Measurements from ENCODE around the gene AMH. TPM values are rescaled to one million over a fixed set of nuclear protein-coding genes. Genes with fewer than 3 reads are reported as not detected.
A peak's percentile ranks its signal among the peaks of the same experiment; 100 is the strongest.

AMH gene
- total RNA-seq, 2 experiments from 2014 or later, result 14.8 to 49.7 TPM

GRCh38 chr19:2232286-2233151 lies 16.6 kb upstream of the AMH start:
- ChIA-PET CTCF (ENCODE audit: unreplicated experiment) (no interaction called here), POLR2A (no interaction called here)
- Histone ChIP-seq H3K4me2 (ENCODE audit: low read length) (peak overlapping the region; percentile 91), H3K4me3 (ENCODE audit: low read depth, low read length, poor library complexity, severe bottlenecking) (peak overlapping the region; percentile 17), H4K20me1 (ENCODE audit: insufficient read depth, low read length) (peaks cover 9% of the 10 kb centered on the region), H3K36me3 (ENCODE audit: insufficient read depth, low read length) (peaks cover 74% of the 10 kb centered on the region), H3K27ac (ENCODE audit: low read depth, low read length, poor library complexity, severe bottlenecking) (peak overlapping the region; percentile 47), H3K9me2 (ENCODE audit: insufficient read depth, low read length) (no peaks in the 10 kb centered on the region), H2AFZ (ENCODE audit: low read length) (no peak overlapping the region), H3K4me1 (ENCODE audit: insufficient read depth, low read length, poor library complexity, severe bottlenecking) (peaks cover 59% of the 10 kb centered on the region), H3K79me2 (ENCODE audit: insufficient read depth, low read depth, low read length) (peaks cover 42% of the 10 kb centered on the region), H3K9me3 (ENCODE audit: low read length) (no peaks in the 10 kb centered on the region)
- intact Hi-C loops (cut with micrococcal nuclease; ENCODE audit: unreplicated experiment), result no loop called here
- no TSS peak for BruUV-seq (replicated peaks)
- no peak for DNase-seq (ENCODE audit: low spot score)
- TF ChIP-seq, protein P1, sequence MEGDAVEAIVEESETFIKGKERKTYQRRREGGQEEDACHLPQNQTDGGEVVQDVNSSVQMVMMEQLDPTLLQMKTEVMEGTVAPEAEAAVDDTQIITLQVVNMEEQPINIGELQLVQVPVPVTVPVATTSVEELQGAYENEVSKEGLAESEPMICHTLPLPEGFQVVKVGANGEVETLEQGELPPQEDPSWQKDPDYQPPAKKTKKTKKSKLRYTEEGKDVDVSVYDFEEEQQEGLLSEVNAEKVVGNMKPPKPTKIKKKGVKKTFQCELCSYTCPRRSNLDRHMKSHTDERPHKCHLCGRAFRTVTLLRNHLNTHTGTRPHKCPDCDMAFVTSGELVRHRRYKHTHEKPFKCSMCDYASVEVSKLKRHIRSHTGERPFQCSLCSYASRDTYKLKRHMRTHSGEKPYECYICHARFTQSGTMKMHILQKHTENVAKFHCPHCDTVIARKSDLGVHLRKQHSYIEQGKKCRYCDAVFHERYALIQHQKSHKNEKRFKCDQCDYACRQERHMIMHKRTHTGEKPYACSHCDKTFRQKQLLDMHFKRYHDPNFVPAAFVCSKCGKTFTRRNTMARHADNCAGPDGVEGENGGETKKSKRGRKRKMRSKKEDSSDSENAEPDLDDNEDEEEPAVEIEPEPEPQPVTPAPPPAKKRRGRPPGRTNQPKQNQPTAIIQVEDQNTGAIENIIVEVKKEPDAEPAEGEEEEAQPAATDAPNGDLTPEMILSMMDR (conservative IDR thresholded peaks at IDR 0.05; ENCODE audit: low read length), result 0 out of 2 replicates have a peak, but pooled peaks have one; percentile 16
- no peak for TF ChIP-seq EZH2phosphoT487 (IDR thresholded peaks at IDR 0.05; ENCODE audit: borderline replicate concordance, low read depth, low read length)

DNA sequence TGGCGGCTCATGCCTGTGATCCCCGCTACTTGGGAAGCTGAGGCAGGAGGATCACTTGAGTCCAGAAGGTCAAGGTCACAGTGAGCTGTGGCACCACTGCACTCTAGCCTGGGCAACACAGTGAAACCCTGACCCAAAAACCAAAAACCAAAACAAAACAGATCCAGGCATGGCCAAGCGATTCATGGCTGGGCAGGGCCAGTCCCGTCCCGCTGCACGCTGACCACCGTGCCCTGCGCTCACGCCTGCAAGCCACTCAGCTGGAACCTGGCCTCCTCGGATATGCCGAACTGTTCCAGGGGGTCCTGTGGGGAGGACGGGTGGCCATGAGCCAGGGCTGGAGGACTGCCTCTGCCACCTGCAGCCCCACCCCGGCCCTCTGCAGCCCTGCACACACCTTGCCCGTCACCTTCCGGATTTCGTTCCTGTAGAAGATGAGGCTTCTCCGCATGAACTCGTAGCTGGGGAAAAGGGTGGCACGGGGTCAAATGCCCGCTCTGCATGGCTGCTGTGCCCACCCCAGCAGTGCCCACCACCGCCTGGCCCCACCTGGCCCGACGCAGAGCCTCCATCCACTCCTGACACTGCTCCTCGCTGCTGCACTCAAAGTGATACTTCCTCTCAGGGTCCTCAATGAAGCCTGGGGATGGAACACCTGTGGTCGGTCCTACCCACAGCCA lies 15.4 kb upstream of the AMH start:
- H3K9me3 ChIP-seq (ENCODE audit: low read length), result no peaks in the 10 kb centered on the region
- ChIA-PET POLR2A (no interaction called here), CTCF (ENCODE audit: unreplicated experiment) (interaction anchor here (0.8 kb wide), 1 partner anchor 78 kb away, joined by 3 read pairs; no protein-coding TSS in a partner anchor)
- peak overlapping the region; percentile 47 for H3K27ac ChIP-seq (ENCODE audit: low read depth, low read length, poor library complexity, severe bottlenecking)
- intact Hi-C loops (cut with micrococcal nuclease; ENCODE audit: unreplicated experiment), result no loop called here
- H3K4me3 ChIP-seq (ENCODE audit: low read depth, low read length, poor library complexity, severe bottlenecking), result peak overlapping the region; percentile 96
- no peaks in the 10 kb centered on the region for H3K9me2 ChIP-seq (ENCODE audit: insufficient read depth, low read length)
- H4K20me1 ChIP-seq (ENCODE audit: insufficient read depth, low read length), result peaks cover 21% of the 10 kb centered on the region
- peak overlapping the region; percentile 91 for H3K4me2 ChIP-seq (ENCODE audit: low read length)
- BruUV-seq (replicated peaks), result no TSS peak
- H3K79me2 ChIP-seq (ENCODE audit: insufficient read depth, low read depth, low read length), result peaks cover 52% of the 10 kb centered on the region
- H3K4me1 ChIP-seq (ENCODE audit: insufficient read depth, low read length, poor library complexity, severe bottlenecking), result peaks cover 57% of the 10 kb centered on the region
- no peak overlapping the region for H2AFZ ChIP-seq (ENCODE audit: low read length)
- peak; percentile 45 for DNase-seq (ENCODE audit: low spot score)
- H3K36me3 ChIP-seq (ENCODE audit: insufficient read depth, low read length), result peaks cover 82% of the 10 kb centered on the region
- TF ChIP-seq, protein P1 (conservative IDR thresholded peaks at IDR 0.05; ENCODE audit: low read length), result no peak
- no peak for TF ChIP-seq EZH2phosphoT487 (IDR thresholded peaks at IDR 0.05; ENCODE audit: borderline replicate concordance, low read depth, low read length)
